Trophoblast cell (in vitro differentiated cells and primary cell): Measurements from ENCODE around the gene YPEL5.

Source experiments
- DNase-seq, 2 donors: peaks; one replicate each; pipeline ENCODE4 v3.0.0-alpha.2; 2016
- H2AFZ ChIP-seq: 2 replicates; pipeline ENCODE4 v1.6.1; 2013; ENCODE audit warnings: low read length, moderate library complexity, mild to moderate bottlenecking; ENCODE audit not compliant: insufficient read depth, poor library complexity
- H2AK5ac ChIP-seq: 2 replicates; pipeline ENCODE4 v1.6.1; 2013; ENCODE audit warnings: mild to moderate bottlenecking, low read length
- H2BK120ac ChIP-seq: 2 replicates; pipeline ENCODE4 v1.6.1; 2013; ENCODE audit warnings: low read length, mild to moderate bottlenecking, moderate library complexity; ENCODE audit not compliant: insufficient read depth, poor library complexity
- H2BK12ac ChIP-seq: 2 replicates; pipeline ENCODE4 v1.6.1; 2013; ENCODE audit warnings: mild to moderate bottlenecking, low read length, moderate library complexity
- H2BK5ac ChIP-seq: 2 replicates; pipeline ENCODE4 v1.6.1; 2013; ENCODE audit warnings: low read length, low read depth, moderate library complexity, mild to moderate bottlenecking; ENCODE audit not compliant: poor library complexity
- H3K14ac ChIP-seq: 2 replicates; pipeline ENCODE4 v1.6.1; 2013; ENCODE audit warnings: mild to moderate bottlenecking, low read length
- H3K18ac ChIP-seq: 2 replicates; pipeline ENCODE4 v1.6.1; 2013; ENCODE audit warnings: mild to moderate bottlenecking, low read length
- H3K23ac ChIP-seq: 2 replicates; pipeline ENCODE4 v1.6.1; 2013; ENCODE audit warnings: low read length
- H3K27ac ChIP-seq: 2 replicates; pipeline ENCODE4 v1.5.1; 2013; ENCODE audit warnings: low read depth, mild to moderate bottlenecking, inconsistent platforms, low read length, moderate library complexity
- H3K27me3 ChIP-seq: 2 replicates; pipeline ENCODE4 v1.6.1; 2013; ENCODE audit warnings: inconsistent platforms, mild to moderate bottlenecking, low read length, moderate library complexity; ENCODE audit not compliant: insufficient read depth
- H3K36me3 ChIP-seq, 2 experiments: 1 replicate in 1 of 2; 2 replicates in 1 of 2; pipeline ENCODE4 v1.6.1; 2013; ENCODE audit warnings: low read length in 2 of 2, mild to moderate bottlenecking in 2 of 2, moderate library complexity in 1 of 2; ENCODE audit not compliant: insufficient read depth in 2 of 2, control insufficient read depth in 1 of 2
- H3K4ac ChIP-seq: 2 replicates; pipeline ENCODE4 v1.6.1; 2013; ENCODE audit warnings: low read depth, mild to moderate bottlenecking, low read length, moderate library complexity
- H3K4me1 ChIP-seq, 2 experiments: 1 replicate in 1 of 2; 2 replicates in 1 of 2; pipeline ENCODE4 v1.6.1; 2013; ENCODE audit warnings: low read length in 2 of 2, mild to moderate bottlenecking in 2 of 2, moderate library complexity in 1 of 2; ENCODE audit not compliant: insufficient read depth in 2 of 2, control insufficient read depth in 1 of 2
- H3K4me2 ChIP-seq: 2 replicates; pipeline ENCODE4 v1.6.1; 2013; ENCODE audit warnings: inconsistent platforms, mild to moderate bottlenecking, low read length, moderate library complexity
- H3K4me3 ChIP-seq: 2 replicates; pipeline ENCODE4 v1.5.1; 2013; ENCODE audit warnings: mild to moderate bottlenecking, low read depth, low read length, inconsistent platforms
- H3K79me1 ChIP-seq: one replicate; pipeline ENCODE4 v1.6.1; 2013; ENCODE audit warnings: low read length
- H3K79me2 ChIP-seq: 2 replicates; pipeline ENCODE4 v1.6.1; 2013; ENCODE audit warnings: low read length, mild to moderate bottlenecking; ENCODE audit not compliant: control insufficient read depth, insufficient read depth, poor library complexity
- H3K9ac ChIP-seq: 2 replicates; pipeline ENCODE4 v1.6.1; 2013; ENCODE audit warnings: mild to moderate bottlenecking, low read length
- H3K9me3 ChIP-seq: 2 replicates; pipeline ENCODE4 v1.6.1; 2013; ENCODE audit warnings: low read depth, mild to moderate bottlenecking, control low read depth, inconsistent platforms, low read length; ENCODE audit not compliant: insufficient read depth
- H4K12ac ChIP-seq: 2 replicates; pipeline ENCODE4 v1.6.1; 2013; ENCODE audit warnings: low read depth, mild to moderate bottlenecking, low read length, moderate library complexity
- H4K8ac ChIP-seq: 2 replicates; pipeline ENCODE4 v1.6.1; 2013; ENCODE audit warnings: low read depth, mild to moderate bottlenecking, low read length, moderate library complexity
- H4K91ac ChIP-seq: one replicate; pipeline ENCODE4 v1.6.1; 2013; ENCODE audit warnings: low read depth, mild to moderate bottlenecking, low read length, moderate library complexity
- WGBS: extraction: QIAGEN DNeasy Blood & Tissue Kit; methylation state at CpG from one replicate; pipeline ENCODE4 v1.1.7; 2013; ENCODE audit warnings: missing lambda C conversion rate; ENCODE audit not compliant: insufficient read length, insufficient coverage; ENCODE audit errors: extremely low coverage; 5-methylcytosine and 5-hydroxymethylcytosine counted together

YPEL5 gene

DNA sequence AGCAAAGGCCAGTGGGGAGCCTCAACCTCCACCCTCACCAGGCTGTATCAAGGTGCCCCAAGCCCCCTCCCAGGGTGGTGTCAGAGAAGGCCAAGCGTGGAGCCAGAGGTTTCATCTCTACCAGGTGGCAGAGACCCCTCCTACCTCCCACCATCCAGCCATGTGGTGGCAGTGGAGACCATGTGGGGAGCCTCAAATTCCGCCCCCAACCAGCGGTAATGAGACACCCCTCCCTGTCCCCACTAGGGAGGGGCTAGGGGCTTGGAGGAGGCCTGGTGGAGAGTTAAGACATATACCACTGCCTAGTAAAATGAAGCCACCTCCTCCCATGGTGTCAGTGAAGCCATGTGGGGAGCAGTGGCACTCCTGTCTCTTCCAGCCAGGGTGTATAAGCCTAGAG, 24.4 kb upstream of the YPEL5 start:
- no peak overlapping the region for H2BK120ac ChIP-seq
- no peaks in the 10 kb centered on the region for H3K9me3 ChIP-seq
- no peak overlapping the region for H2AK5ac ChIP-seq
- H3K9ac ChIP-seq, result no peak overlapping the region
- no peak overlapping the region for H4K91ac ChIP-seq
- no peak for DNase-seq
- no peak overlapping the region for H2BK5ac ChIP-seq
- WGBS, result no CpG with 5 or more reads among the region's 3 CpGs
- H3K36me3 ChIP-seq, result no peaks in the 10 kb centered on the region
- H3K18ac ChIP-seq, result no peak overlapping the region
- H3K14ac ChIP-seq, result no peak overlapping the region
- H3K79me2 ChIP-seq, result no peaks in the 10 kb centered on the region
- H3K4me2 ChIP-seq, result no peak overlapping the region
- no peak overlapping the region for H2AFZ ChIP-seq
- no peak overlapping the region for H4K8ac ChIP-seq
- H3K79me1 ChIP-seq, result no peaks in the 10 kb centered on the region
- no peaks in the 10 kb centered on the region for H3K4me1 ChIP-seq
- H3K27me3 ChIP-seq, result no peaks in the 10 kb centered on the region
- no peak overlapping the region for H3K27ac ChIP-seq
- no peak overlapping the region for H2BK12ac ChIP-seq
- no peak overlapping the region for H3K4me3 ChIP-seq
- H3K23ac ChIP-seq, result no peak overlapping the region
- H4K12ac ChIP-seq, result no peak overlapping the region
- H3K4ac ChIP-seq, result no peak overlapping the region

- H3K27me3 ChIP-seq, result no peaks in the 10 kb centered on the region
- H2BK120ac ChIP-seq, result no peak overlapping the region
- H2AK5ac ChIP-seq, result no peak overlapping the region
- H3K4ac ChIP-seq, result no peak overlapping the region
- no peak overlapping the region for H3K9ac ChIP-seq
- no peaks in the 10 kb centered on the region for H3K9me3 ChIP-seq
- H3K14ac ChIP-seq, result no peak overlapping the region
- H4K91ac ChIP-seq, result no peak overlapping the region
- no peak overlapping the region for H4K12ac ChIP-seq
- H3K4me2 ChIP-seq, result no peak overlapping the region
- no peak overlapping the region for H3K23ac ChIP-seq
- no peak overlapping the region for H2BK12ac ChIP-seq
- WGBS, result no CpG with 5 or more reads among the region's 9 CpGs
- no peaks in the 10 kb centered on the region for H3K79me2 ChIP-seq
- no peak overlapping the region for H2BK5ac ChIP-seq
- H2AFZ ChIP-seq, result no peak overlapping the region
- no peaks in the 10 kb centered on the region for H3K36me3 ChIP-seq
- H3K18ac ChIP-seq, result no peak overlapping the region
- H3K27ac ChIP-seq, result no peak overlapping the region
- no peaks in the 10 kb centered on the region for H3K4me1 ChIP-seq
- no peak overlapping the region for H4K8ac ChIP-seq
- no peak overlapping the region for H3K4me3 ChIP-seq
- no peak for DNase-seq
- no peaks in the 10 kb centered on the region for H3K79me1 ChIP-seq
These were observed 19.6 kb upstream of the YPEL5 start for GRCh38 chr2:30127016-30127893.

DNA sequence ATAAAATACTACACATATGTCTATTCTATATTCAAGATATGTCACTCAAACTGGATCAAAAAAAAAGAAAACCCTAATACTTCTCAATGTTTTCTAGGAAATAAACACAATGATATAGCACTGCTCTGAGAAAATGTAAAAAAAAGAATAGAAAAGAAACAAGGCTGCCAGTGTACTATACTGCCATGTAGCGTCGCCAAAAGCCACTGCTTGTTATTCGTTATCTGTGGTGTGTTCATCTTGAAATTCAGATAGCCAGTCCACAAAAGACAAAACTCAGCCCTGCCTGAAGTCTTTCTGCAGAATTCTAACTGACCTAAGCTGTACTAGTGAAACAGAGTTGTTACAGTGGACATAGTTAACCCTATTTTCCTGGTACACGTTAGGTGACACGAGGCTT, 12.2 kb upstream of the YPEL5 start:
- no peak overlapping the region for H3K4ac ChIP-seq
- no CpG with 5 or more reads among the region's 5 CpGs for WGBS
- no peaks in the 10 kb centered on the region for H3K27me3 ChIP-seq
- H2BK5ac ChIP-seq, result no peak overlapping the region
- no peak overlapping the region for H3K14ac ChIP-seq
- no peak overlapping the region for H3K4me3 ChIP-seq
- no peaks in the 10 kb centered on the region for H3K79me1 ChIP-seq
- no peaks in the 10 kb centered on the region for H3K79me2 ChIP-seq
- no peak overlapping the region for H2AK5ac ChIP-seq
- no peak overlapping the region for H3K9ac ChIP-seq
- H4K12ac ChIP-seq, result no peak overlapping the region
- H2BK120ac ChIP-seq, result no peak overlapping the region
- no peak overlapping the region for H4K91ac ChIP-seq
- H2AFZ ChIP-seq, result no peak overlapping the region
- no peaks in the 10 kb centered on the region for H3K4me1 ChIP-seq
- H4K8ac ChIP-seq, result no peak overlapping the region
- no peak overlapping the region for H3K23ac ChIP-seq
- no peak overlapping the region for H3K27ac ChIP-seq
- no peaks in the 10 kb centered on the region for H3K36me3 ChIP-seq
- DNase-seq, result no peak
- H3K18ac ChIP-seq, result no peak overlapping the region
- H2BK12ac ChIP-seq, result no peak overlapping the region
- H3K4me2 ChIP-seq, result no peak overlapping the region
- no peaks in the 10 kb centered on the region for H3K9me3 ChIP-seq

- Histone ChIP-seq H3K79me1 (no peaks in the 10 kb centered on the region), H3K23ac (no peak overlapping the region), H2BK120ac (no peak overlapping the region), H4K91ac (no peak overlapping the region), H3K27ac (no peak overlapping the region), H2BK12ac (no peak overlapping the region), H3K27me3 (no peaks in the 10 kb centered on the region), H3K4me2 (no peak overlapping the region), H3K4ac (no peak overlapping the region), H4K8ac (no peak overlapping the region), H3K36me3 (no peaks in the 10 kb centered on the region), H3K4me1 (no peaks in the 10 kb centered on the region), H3K9ac (no peak overlapping the region), H2BK5ac (no peak overlapping the region), H3K18ac (no peak overlapping the region), H3K79me2 (no peaks in the 10 kb centered on the region), H2AFZ (no peak overlapping the region), H4K12ac (no peak overlapping the region), H3K4me3 (no peak overlapping the region), H3K14ac (no peak overlapping the region), H3K9me3 (no peaks in the 10 kb centered on the region), H2AK5ac (no peak overlapping the region)
- DNase-seq, result no peak
- no CpG with 5 or more reads among the region's 3 CpGs for WGBS
These were observed 11.3 kb upstream of the YPEL5 start for GRCh38 chr2:30135541-30135940.
